GM18498 (cell line): ENCODE results near the gene MYO18B.

Experiments used
- ATAC-seq: cut with Tn5 transposase; IDR thresholded peaks from one replicate; pipeline ENCODE4 v1.9.1; 2021; ENCODE audit warnings: mild to moderate bottlenecking, moderate library complexity; ENCODE audit not compliant: unreplicated experiment

The MYO18B gene

DNA sequence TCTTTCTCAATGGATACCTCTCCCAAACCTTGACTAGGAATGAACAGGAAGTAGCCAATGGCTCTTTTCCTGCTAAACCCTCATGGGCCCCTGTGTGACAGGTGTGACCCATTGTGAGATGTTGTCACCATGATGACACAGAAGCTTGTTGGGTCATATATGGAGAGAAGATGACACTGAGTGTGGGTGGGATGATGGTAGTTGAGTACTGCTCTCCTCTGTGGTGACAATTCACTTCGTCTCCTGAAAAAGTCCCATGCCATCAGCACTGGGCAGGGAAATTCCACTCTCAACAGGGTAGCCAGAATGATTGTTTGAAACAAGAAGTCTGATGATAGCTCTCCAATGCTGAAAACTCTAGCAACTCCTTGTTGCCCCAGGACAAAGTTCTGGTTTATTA lies 333.3 kb downstream of the MYO18B start:
- no peak for ATAC-seq

- no peak for ATAC-seq
Measured at GRCh38 chr22:26079009-26079408, 337.0 kb downstream of the MYO18B start.
